B cell (primary cell): ENCODE measurements around the gene TOMM70. TPM values are rescaled to one million over a fixed set of nuclear protein-coding genes. Genes with fewer than 3 reads are reported as not detected.
"Not testable (repeated sequence)": the region's sequence is repeated elsewhere in the genome, so short reads cannot be mapped to it uniquely, and the experiment has no call there.

Experiments
- ATAC-seq: fragments of 200-7000 bp; cut with Tn5 transposase; one replicate; pipeline ENCODE4 v1.10.0; 2021; ENCODE audit warnings: low read depth, mild to moderate bottlenecking, moderate number of reproducible peaks, moderate library complexity
- CTCF ChIA-PET: fragments of 350-600 bp; sonication (Branson Sonifier 250); formaldehyde crosslinking; loops from one replicate; lab custom pipeline; 2021; ENCODE audit warnings: antibody characterized with exemption, inconsistent platforms; lab: Charles Lee
- POLR2A ChIA-PET: fragments of 350-600 bp; sonication (Branson Sonifier 250); formaldehyde crosslinking; loops from one replicate; lab custom pipeline; 2021; ENCODE audit warnings: antibody characterized with exemption; lab: Charles Lee
- DNase-seq: peaks from one replicate; pipeline ENCODE4 v3.0.0; 2013
- H2AFZ ChIP-seq: 2 replicates; pipeline ENCODE4 v1.6.1; 2012; ENCODE audit warnings: mild to moderate bottlenecking, low read depth, low read length; ENCODE audit not compliant: insufficient read depth, poor library complexity, severe bottlenecking
- H3K27ac ChIP-seq, 2 donors: 1 replicate in 1 of 2; 2 replicates in 1 of 2; pipeline ENCODE4 v1.5.1; 2012 to 2013; ENCODE audit warnings: low read length in 2 of 2, mild to moderate bottlenecking in 2 of 2, moderate library complexity in 1 of 2
- H3K27me3 ChIP-seq, 4 experiments: fragments of 200-600 bp in 1 of 4; sonication (generic) in 1 of 4; replicated peaks in 1 of 4; 1 replicate in 2 of 4; 2 replicates in 2 of 4; pipeline versions ENCODE4 v1.6.1 to v1.7.0; 2013 to 2016; ENCODE audit warnings: low read length in 3 of 4, mild to moderate bottlenecking in 2 of 4, mixed read lengths in 1 of 4, moderate library complexity in 1 of 4; ENCODE audit not compliant: insufficient read depth in 4 of 4, control insufficient read depth in 3 of 4; ENCODE audit errors: control extremely low read depth in 1 of 4
- H3K36me3 ChIP-seq, 2 experiments: replicated peaks in 1 of 2; 1 replicate in 1 of 2; 2 replicates in 1 of 2; pipeline versions ENCODE4 v1.6.1 to v1.7.1; 2013; ENCODE audit warnings: low read length in 1 of 2; ENCODE audit not compliant: insufficient read depth in 2 of 2, control insufficient read depth in 1 of 2; ENCODE audit errors: control extremely low read depth in 1 of 2, extremely low read depth in 1 of 2
- H3K4me1 ChIP-seq, 2 donors: fragments of 200-600 bp in 1 of 2; sonication (generic) in 1 of 2; 1 replicate in 1 of 2; 2 replicates in 1 of 2; pipeline versions ENCODE4 v1.5.1 to v1.6.1; 2013 to 2017; ENCODE audit warnings: low read length in 2 of 2; ENCODE audit not compliant: control insufficient read depth in 2 of 2, insufficient read depth in 2 of 2
- H3K4me2 ChIP-seq: replicated peaks from 2 replicates; pipeline ENCODE3; 2012; ENCODE audit warnings: mild to moderate bottlenecking, low read depth, low read length; ENCODE audit not compliant: poor library complexity, severe bottlenecking
- H3K4me3 ChIP-seq, 5 experiments: fragments of 200-600 bp in 1 of 5; sonication (generic) in 1 of 5; 1 replicate in 3 of 5; 2 replicates in 2 of 5; pipeline versions ENCODE4 v1.5.1 to v1.7.0; 2011 to 2016; ENCODE audit warnings: low read length in 4 of 5, mild to moderate bottlenecking in 4 of 5, low read depth in 2 of 5, control low read depth in 1 of 5, moderate library complexity in 1 of 5; ENCODE audit not compliant: insufficient read depth in 1 of 5; ENCODE audit errors: control extremely low read depth in 1 of 5, extremely low read depth in 1 of 5
- H3K79me2 ChIP-seq: fragments of 200-600 bp; sonication (generic); one replicate; pipeline ENCODE4 v1.6.0; 2016; ENCODE audit warnings: low read length; ENCODE audit not compliant: control insufficient read depth, insufficient read depth
- H3K9ac ChIP-seq: fragments of 200-600 bp; sonication (generic); 2 replicates; pipeline ENCODE4 v1.6.1; 2017; ENCODE audit warnings: mild to moderate bottlenecking, low read length, moderate library complexity
- H3K9me3 ChIP-seq, 3 donors: one replicate each; pipeline versions ENCODE4 v1.6.1 to v1.7.1; 2013; ENCODE audit warnings: low read length in 2 of 3; ENCODE audit not compliant: control insufficient read depth in 2 of 3, insufficient read depth in 1 of 3; ENCODE audit errors: control extremely low read depth in 1 of 3
- H4K20me1 ChIP-seq: 2 replicates; pipeline ENCODE4 v1.6.0; 2012; ENCODE audit warnings: mild to moderate bottlenecking, low read length; ENCODE audit not compliant: insufficient read depth, control insufficient read depth, poor library complexity, severe bottlenecking
- H3K27ac Mint-ChIP-seq: one replicate; pipeline ENCODE4 v1.8.0; 2021; ENCODE audit warnings: mixed read lengths
- H3K27me3 Mint-ChIP-seq: one replicate; pipeline ENCODE4 v1.8.0; 2021; ENCODE audit warnings: mixed read lengths
- H3K4me1 Mint-ChIP-seq: one replicate; pipeline ENCODE4 v1.8.0; 2021; ENCODE audit warnings: mixed read lengths
- H3K4me3 Mint-ChIP-seq: one replicate; pipeline ENCODE4 v1.8.0; 2021; ENCODE audit warnings: mixed read lengths
- H3K9me3 Mint-ChIP-seq: one replicate; pipeline ENCODE4 v1.8.0; 2022; ENCODE audit warnings: mixed read lengths; ENCODE audit not compliant: insufficient read depth
- CTCF ChIP-seq: fragments of 200-600 bp; IDR thresholded peaks from one replicate; pipeline ENCODE4 v1.8.0; 2022; ENCODE audit warnings: antibody characterized with exemption, mild to moderate bottlenecking
- EZH2 ChIP-seq: IDR thresholded peaks from 2 replicates; pipeline ENCODE4 v1.6.1; 2012; ENCODE audit warnings: borderline replicate concordance, low read depth, mild to moderate bottlenecking, moderate library complexity, low read length; ENCODE audit not compliant: insufficient read depth, poor library complexity, severe bottlenecking
- WGBS: methylation state at CpG from one replicate; pipeline ENCODE4 v1.1.5; 2013; ENCODE audit warnings: missing lambda C conversion rate; ENCODE audit not compliant: insufficient coverage; 5-methylcytosine and 5-hydroxymethylcytosine counted together
- intact Hi-C: fragments of 100-400 bp; cut with micrococcal nuclease; formaldehyde crosslinking; loops from one replicate; pipeline ENCODE4 v1.10.0; 2022
- polyA plus RNA-seq: library from polyadenylated mRNA; depleted of rRNA; stranded (reverse); fragments of >200 nt; gene quantifications from 2 replicates; pipeline ENCODE4 v1.2.3, GENCODE V29; 2012
- total RNA-seq, 2 donors: library from RNA; stranded (reverse); fragments of 120-200 nt in 1 of 2; gene quantifications; 1 replicate in 1 of 2; 2 replicates in 1 of 2; pipeline versions ENCODE4 v1.2.3 to v1.2.4, GENCODE V29; 2013 to 2022

TOMM70 gene
- total and polyA plus RNA-seq, 2 donors (not counting 1 experiment from before 2014, with no cell fraction given) = 6.9 to 30.0 TPM

- TF ChIP-seq EZH2 (no peak), CTCF (no peak)
- no peak for ATAC-seq
- no peak overlapping the region for H3K9ac ChIP-seq
- no peaks in the 10 kb centered on the region for H3K27me3 ChIP-seq
- WGBS = 86% methylated on average over 2 of the region's 4 CpGs
- ChIA-PET POLR2A (interaction anchor here (0.7 kb wide), 1 partner anchor 71 kb away, joined by 3 read pairs; the partner anchor contains the start of genes LNP1 and TOMM70), CTCF (no interaction called here)
- H3K36me3 ChIP-seq = peaks cover 0 to 9% of the 10 kb centered on the region in 2 experiments
- DNase-seq = no peak
- Mint-ChIP-seq H3K4me3 (no peak overlapping the region), H3K27me3 (no peaks in the 10 kb centered on the region), H3K9me3 (peaks cover 5% of the 10 kb centered on the region), H3K4me1 (peaks cover 9% of the 10 kb centered on the region), H3K27ac (no peak overlapping the region)
- peaks cover 6% of the 10 kb centered on the region for H3K79me2 ChIP-seq
- no peaks in the 10 kb centered on the region for H4K20me1 ChIP-seq
- no peaks in the 10 kb centered on the region for H3K9me3 ChIP-seq
- H3K4me2 ChIP-seq = no peak overlapping the region
- H2AFZ ChIP-seq = no peak overlapping the region
- H3K27ac ChIP-seq = no peak overlapping the region
- no peak overlapping the region for H3K4me3 ChIP-seq
- intact Hi-C loops = no loop called here
- H3K4me1 ChIP-seq = peaks cover 5 to 8% of the 10 kb centered on the region in 2 donors
These were observed 70.9 kb downstream of the TOMM70 start for GRCh38 chr3:100329800-100330489.

DNA sequence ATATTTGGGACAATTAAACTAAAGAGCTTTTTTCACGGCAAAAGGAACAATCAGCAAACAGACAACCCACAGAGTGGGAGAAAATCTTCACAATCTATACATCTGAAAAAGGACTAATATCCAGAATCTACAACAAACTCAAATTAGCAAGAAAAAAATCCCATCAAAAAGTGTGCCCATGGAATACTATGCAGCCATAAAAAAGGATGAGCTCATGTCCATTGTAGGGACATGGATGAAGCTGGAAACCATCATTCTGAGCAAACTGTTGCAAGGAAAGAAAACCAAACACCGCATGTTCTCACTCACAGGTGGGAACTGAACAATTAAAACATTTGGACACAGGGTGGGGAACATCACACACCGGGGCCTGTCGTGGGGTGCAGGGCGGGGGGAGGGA lies 73.5 kb downstream of the TOMM70 start:
- H3K27me3 ChIP-seq, H3K27ac Mint-ChIP-seq, H3K9me3 ChIP-seq, H3K9me3 Mint-ChIP-seq, H3K9ac ChIP-seq, H4K20me1 ChIP-seq, POLR2A ChIA-PET, CTCF ChIA-PET, ATAC-seq, H3K4me3 ChIP-seq, H3K4me1 ChIP-seq, H3K4me3 Mint-ChIP-seq, H3K27ac ChIP-seq, DNase-seq, H3K4me2 ChIP-seq, H3K4me1 Mint-ChIP-seq, H3K79me2 ChIP-seq, H2AFZ ChIP-seq, H3K27me3 Mint-ChIP-seq, intact Hi-C loops: not testable (repeated sequence)
- WGBS = 100% methylated on average over 2 of the region's 5 CpGs
- H3K36me3 ChIP-seq = peaks cover 0 to 10% of the 10 kb centered on the region in 2 experiments
